Stomach (tissue), 4 donors: ENCODE data around the gene ADD3.

ENCODE experiments used
- CTCF ChIP-seq, 7 experiments: fragments of 450-650 bp in 4 of 7; fragments of 200-600 bp in 3 of 7; sonication (generic) in 3 of 7; IDR thresholded peaks; one replicate each; pipeline ENCODE4 v1.5.1; 2016 to 2019; ENCODE audit warnings: antibody characterized with exemption in 7 of 7, control low read depth in 2 of 7, mild to moderate bottlenecking in 1 of 7
- POLR2AphosphoS5 ChIP-seq, 3 donors: sonication (generic); formaldehyde crosslinking; IDR thresholded peaks; one replicate each; pipeline ENCODE4 v1.6.1; 2016; ENCODE audit warnings: antibody characterized with exemption in 3 of 3

DNA sequence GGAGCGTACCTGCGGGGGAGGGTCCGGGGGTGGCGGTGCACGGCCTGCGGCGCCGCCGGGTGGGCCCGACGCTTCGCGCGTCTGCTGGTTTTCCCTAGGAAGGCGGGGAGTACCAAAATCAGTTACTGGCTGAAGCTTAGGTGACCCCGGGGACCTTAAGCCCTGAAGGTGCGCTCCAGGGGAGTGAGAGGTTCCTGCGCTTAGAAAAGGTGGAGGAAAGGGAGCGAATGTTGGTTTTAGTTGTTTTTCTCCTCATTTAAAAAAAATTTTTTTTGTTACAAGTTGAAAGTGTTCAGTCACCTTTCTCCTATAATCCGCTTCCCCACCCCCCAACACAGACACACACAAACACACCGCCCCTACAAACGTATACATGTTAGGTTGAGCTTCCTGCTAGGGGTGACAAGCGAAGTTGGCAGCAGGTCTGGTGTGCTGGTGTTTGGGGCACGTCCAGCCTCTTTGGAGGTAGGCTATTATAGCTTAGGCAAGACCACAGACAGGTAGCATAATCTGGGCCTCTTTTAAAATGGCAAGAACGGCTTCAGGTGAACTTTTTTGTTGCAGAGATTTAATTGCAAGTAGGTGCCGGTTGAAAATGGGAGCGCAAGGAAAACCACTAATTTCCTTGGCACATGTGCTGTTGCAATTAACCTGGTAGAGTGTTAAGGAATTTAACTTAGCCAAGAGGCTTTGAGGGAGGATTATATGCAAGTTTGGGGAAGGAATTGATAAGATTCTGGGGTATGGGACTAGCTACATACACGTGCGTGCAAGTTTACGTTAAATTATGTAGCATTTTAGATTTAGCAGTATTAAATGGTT lies 945 bp downstream of the ADD3 start:
- TF ChIP-seq POLR2AphosphoS5 (IDR thresholded peaks at IDR 0.05) (peak in 1 of 3 donors; percentile 43), CTCF (IDR thresholded peaks at IDR 0.05) (no peak)
